GM23248 (cell line): Measurements from ENCODE around the gene PTPRH.

ENCODE experiments used
- EZH2 ChIP-seq: fragments of 200-600 bp; sonication (generic); IDR thresholded peaks from 2 replicates; pipeline ENCODE4 v1.6.1; 2018; ENCODE audit warnings: antibody characterized with exemption, mild to moderate bottlenecking; ENCODE audit not compliant: insufficient read depth, poor library complexity, severe bottlenecking
- EZH2phosphoT487 ChIP-seq: fragments of 200-600 bp; sonication (generic); IDR thresholded peaks from 2 replicates; pipeline ENCODE4 v1.6.1; 2018; ENCODE audit warnings: antibody characterized with exemption, moderate library complexity, mild to moderate bottlenecking, low read depth; ENCODE audit not compliant: insufficient read depth

DNA sequence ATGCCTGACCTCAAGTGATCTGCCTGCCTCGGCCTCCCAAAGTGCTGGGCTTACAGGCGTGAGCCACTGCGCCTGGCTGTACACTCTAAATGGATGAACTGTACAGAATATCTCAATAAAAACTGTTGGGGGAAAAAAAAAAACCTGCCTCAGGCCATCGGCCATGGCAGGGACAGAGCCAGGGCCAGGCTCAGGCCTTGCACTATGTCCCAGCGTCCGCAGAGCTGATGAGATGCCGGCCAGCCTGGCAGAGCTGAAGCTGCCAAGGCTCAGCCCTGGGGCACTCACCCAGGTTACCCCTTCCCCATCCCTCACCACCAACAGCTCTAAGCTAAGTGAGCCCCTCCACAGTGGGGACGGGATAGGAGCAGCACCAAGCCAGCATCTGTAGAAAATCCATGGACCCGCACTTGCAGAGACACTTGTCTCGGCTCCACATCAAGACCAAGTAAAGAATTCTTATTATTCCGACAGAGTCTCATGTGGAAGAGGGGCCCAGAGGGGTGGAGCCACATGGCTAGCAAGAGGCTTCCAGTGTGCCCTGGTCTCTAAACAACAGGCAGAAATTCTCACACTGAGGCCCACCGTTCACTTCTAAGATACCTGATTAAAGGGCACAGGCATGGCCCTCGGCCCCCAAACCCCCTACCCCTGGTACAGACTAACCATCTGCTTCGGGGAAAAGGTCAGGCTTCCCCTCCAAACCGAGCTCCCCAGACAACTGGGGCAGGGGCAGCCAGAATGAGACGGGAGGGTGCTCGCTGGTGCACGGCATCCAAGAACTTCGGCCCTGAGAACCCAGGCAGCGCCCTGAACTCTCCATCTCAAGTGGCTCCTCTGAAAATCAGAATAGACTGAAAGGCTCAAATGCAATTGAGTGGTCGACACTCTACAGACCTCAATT, 43.7 kb upstream of the PTPRH start:
- no peak for TF ChIP-seq EZH2
- no peak for TF ChIP-seq EZH2phosphoT487
